Fibroblast of the conjunctiva (primary cell): ENCODE results near the gene MAS1L.
"Not testable (repeated sequence)": the region's sequence is repeated elsewhere in the genome, so short reads cannot be mapped to it uniquely, and the experiment has no call there.

ENCODE experiments used
- DNase-seq: peaks from one replicate; pipeline ENCODE4 v3.0.0-alpha.2; 2010; ENCODE audit warnings: low read depth

MAS1L gene

DNA sequence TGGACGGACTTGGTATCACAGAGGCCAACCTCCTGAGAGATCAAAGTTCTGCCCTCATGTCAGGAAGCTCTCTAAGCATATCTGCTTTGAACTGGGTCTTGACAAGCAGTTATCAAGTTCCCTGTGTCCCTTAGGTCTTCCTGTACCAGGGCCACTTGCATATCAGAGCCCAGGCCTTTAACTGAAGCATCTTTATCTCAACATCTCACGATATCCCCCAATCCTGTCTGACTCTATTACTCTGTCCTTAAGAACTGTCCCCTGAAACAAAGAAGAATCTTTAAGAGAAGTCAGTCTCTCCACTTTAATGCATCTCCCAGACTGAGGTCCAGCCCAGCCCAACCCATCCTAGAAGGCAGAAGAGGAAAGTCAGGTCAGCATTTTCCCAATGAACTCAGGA is 8.2 kb downstream of the MAS1L start:
- no peak for DNase-seq

DNA sequence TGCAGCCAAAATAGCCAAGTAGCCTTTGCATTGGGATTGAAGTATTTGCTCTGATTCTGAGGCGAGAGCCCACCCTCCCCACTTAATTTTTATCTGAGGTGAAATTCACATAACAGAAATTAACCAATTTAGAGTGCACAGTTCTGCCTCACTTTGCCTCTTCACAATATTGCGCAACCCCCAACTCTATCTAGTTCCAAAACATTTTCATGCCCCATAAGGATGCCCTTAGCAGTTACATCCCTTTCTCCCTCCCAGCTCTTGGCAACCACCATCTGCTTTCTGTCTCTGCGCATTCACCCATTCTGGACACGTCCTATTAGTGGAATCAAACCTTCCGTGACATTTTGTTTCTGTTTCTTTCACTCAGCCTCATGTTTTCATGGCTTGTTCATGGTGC is 9.0 kb downstream of the MAS1L start:
- no peak for DNase-seq

DNA sequence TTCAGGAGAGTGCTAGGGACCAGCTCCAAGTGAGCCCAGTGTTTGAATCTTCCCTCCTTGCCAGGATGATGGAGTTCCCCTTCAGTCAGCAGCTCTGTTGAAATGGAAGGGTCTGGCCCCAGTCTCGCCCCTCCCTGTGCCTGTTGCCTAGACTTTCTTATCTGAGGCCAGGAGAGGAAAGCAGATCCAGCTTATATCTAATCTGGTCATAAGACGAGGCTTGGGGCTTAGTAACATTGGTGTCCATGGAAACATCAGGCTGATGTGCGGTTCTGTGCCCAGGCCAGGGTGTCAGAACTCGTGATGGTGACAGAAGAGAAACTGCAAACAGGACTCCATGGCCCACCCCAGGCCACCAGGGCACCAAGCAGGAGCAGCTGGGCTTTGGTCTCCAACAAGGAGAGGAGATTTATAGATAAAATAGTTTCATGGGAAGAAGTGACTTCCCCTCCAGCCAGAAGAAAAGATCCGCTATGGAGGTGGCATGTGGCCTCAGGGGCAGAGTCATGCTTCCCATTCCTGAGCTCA is 9.8 kb downstream of the MAS1L start:
- DNase-seq = no peak

DNA sequence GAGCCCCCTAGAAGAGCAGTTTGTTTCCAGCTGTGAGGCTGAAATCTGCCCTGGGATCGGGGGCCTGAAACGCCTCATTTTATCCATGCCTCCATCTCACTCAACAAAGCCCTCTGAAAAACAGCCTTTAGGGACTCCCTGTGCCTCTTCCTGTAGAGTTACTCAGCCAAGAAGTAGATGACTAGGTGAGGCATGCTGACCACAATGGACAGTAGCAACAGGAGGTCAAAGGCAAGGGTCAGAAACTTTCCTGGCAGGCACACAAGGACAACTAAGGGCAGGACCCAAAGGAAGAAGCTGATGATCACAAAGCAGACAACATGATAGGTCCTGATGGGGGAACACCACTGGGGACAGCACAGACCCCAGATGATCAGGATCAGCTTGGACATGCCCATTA is 12.8 kb downstream of the MAS1L start:
- DNase-seq = no peak

DNA sequence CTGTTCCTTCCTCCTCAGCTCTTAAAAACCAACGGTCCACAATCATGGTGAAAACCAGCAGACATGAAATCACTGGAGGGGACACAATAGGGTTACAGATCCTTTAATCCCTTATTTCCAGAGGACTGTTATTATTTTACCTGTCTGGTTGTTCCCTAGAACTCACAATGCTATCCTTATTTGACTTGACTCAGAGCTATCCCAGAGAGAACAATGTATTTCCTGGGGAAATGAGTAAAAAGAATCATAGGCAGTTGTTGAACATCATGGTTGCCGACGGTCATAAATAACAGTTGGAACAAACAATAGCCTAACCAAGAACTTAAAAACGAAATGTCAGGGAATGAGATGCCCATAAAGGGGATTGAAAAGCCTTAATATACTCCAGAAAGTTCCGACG is 21.5 kb downstream of the MAS1L start:
- no peak for DNase-seq

DNA sequence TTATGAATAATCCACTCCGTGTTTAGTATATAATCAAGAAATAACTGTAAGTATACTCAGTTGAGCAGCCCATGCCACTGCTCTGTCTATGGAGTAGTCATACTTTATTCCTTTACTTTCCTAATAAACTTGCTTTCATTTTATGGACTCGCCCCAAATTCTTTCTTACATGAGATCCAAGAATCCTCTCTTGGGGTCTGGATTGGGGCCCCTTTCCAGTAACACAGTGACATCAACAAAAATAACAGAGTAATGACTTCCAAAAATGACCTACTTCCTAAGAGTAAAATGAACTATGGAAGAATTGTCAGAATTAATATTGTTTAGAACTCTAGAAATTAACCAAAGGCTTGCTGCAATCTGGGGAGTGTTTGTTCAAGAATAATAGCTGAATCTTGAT is 22.0 kb downstream of the MAS1L start:
- no peak for DNase-seq

DNA sequence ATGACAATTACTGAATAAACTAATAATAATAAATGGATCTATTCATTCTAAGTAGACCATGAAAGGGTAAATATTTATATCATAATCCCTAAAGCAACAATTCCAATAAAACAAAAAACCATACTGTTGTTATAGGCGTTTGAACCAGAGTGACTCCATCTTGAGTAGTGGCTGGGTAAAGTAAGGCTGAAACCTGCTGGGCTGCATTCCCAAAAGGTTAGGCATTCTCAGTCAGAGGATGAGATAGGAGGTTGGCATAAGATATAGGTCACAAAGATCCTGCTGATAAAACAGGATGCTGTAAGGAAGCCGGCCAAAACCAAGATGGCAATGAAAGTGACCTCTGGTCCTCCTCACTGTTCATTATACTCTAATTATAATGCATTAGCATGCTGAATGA is 22.5 kb downstream of the MAS1L start:
- no peak for DNase-seq

DNA sequence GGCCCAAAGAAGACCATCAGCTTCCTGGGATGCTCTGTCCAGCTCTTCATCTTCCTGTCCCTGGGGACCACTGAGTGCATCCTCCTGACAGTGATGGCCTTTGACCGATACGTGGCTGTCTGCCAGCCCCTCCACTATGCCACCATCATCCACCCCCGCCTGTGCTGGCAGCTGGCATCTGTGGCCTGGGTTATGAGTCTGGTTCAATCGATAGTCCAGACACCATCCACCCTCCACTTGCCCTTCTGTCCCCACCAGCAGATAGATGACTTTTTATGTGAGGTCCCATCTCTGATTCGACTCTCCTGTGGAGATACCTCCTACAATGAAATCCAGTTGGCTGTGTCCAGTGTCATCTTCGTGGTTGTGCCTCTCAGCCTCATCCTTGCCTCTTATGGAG is 25.7 kb downstream of the MAS1L start:
- no peak for DNase-seq

DNA sequence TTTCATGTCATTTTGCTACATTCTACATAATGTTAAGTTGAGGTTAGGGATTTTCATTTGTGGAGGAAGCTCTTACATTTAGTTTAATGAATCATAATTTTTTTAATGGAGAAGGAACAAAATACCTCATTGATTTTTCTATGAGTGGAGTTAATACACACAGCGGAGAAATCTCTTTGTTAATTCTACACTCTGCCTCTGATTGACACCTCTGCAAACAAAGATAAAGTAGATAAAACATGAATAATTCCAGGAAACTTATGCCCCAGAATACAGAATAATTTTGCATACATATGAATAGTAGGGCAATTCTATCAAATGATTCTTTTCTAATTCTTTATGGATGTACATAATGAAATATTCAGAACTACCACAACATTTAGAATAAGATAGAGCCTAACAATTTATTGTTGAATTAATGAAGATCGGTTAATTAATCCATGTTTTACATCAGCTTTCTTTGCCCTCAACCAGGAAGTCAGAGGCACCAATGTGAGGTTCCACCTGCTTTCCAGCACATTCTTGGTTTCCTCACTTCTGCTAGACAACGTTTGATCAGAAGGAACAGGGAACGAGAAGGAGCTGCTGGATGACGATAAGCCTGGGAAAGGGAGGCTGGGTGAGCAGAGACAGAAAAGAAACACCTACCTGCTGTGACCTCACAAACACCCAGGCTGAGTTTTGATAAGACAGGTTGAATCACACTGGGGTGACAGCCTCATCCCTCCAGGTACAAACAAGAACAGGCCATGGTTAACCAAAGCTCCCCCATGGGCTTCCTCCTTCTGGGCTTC is 26.5 kb downstream of the MAS1L start:
- DNase-seq = no peak

DNA sequence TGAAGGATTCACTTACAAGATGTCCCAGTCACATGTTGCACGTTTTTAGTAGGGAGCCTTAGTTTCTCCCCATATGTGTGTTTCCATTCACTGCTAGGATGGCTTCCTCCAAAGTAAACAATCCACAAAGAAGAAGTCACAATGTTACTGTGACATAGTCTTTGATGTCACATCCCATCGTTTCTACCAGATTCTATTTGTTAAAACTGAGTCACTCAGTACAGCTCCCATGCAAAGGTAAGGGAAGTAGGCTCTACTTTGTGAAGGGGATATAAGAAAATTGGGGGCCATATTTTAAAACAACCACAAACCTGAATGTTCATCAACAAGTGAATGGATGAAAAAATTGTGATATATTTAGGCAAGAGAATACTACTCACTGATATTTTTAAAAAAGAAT is 30.8 kb downstream of the MAS1L start, which contains the start of the genes OR11A1 and OR2H1:
OR11A1 (minus strand) TSS at position 101 of the 400 bp plus-strand sequence. CDS start 29,430 bp downstream, outside the sequence.
OR2H1 (plus strand) TSS at position 185 of the 400 bp plus-strand sequence. CDS start 4,615 bp downstream, outside the sequence.
- no peak for DNase-seq

DNA sequence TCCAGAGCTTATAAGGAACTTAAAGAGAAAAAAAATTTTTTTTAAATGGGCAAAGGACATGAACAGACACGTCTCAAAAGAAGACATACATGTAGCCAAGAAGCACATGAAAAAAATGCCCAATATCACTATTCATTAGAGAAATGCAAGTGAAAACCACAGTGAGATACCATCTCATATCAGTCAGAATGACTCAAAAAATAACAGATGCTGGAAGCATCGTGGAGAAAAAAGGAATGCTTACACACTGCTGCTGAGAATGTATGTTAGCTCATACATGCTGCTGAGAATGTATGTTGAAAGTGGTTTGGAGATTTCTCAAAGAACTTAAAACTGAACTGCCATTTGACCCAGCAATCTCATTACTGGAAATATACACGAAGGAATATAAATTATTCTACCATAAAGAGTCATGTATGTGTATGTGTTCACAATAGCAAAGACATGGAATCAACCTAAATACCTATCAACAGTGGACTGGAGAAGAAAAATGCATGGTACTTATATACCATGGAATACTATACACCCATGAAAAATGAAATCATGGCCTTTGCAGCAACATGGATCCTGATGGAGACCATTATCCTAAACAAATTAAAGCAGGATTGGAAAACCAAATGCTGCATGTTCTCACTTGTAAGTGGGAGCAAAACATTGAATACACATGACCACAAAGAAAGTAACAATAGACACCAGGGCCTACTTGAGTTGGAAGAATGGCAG is 36.1 kb downstream of the MAS1L start:
- DNase-seq = no peak

DNA sequence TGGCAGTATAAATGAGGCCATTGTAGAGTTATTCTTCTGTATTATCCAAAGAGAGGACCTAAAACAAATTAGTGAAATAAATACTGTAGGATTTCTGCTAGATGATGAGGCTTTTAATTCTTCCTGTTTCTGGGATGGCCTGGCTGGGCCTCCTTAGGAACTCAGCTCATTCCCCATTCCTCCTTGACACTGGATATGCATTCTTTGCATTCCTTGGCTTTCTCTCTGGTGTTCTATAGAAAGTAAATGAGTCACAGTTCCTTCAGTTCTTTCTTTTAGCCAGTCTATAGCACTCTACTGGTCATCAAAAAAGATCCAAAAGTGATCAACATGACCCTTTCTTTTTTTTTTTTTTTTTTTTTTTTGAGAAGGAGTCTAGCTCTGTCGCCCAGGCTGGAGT is 40.1 kb downstream of the MAS1L start:
- DNase-seq = no peak

DNA sequence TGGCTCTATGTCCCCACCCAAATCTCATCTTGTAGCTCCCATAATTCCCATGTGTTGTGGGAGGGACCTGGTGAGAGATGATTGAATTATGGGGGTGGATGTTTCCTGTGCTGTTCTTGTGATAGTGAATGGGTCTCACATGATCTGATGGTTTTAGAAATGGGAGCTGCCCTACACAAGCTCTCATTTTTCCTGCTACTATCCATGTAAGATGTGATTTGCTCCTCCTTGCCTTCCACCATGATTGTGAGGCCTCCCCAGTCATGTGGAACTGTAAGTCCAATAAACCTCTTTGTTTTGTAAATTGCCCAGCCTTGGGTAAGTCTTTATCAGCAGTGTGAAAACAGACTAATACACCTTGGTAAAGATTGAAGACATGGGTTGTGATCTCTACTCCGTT is 43.7 kb downstream of the MAS1L start:
- not testable (repeated sequence) for DNase-seq

DNA sequence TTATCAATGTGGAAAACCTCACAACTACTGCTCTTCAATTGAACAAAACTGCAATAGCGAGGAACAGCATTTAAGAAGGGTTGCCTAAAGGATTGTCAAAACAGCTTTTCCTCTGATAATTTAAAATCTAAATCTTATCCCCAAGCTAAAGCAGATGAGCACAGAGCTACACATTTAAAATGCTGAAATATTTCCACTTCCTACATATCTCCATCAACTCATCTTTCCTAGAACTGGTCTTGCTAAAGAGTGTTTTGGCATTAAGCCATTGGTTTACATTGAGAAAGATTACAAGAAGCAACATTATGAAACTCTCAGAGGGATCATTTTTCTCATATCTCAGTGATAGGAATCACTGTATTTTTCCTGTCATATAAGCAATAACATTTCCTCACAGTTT is 45.0 kb downstream of the MAS1L start:
- no peak for DNase-seq

DNA sequence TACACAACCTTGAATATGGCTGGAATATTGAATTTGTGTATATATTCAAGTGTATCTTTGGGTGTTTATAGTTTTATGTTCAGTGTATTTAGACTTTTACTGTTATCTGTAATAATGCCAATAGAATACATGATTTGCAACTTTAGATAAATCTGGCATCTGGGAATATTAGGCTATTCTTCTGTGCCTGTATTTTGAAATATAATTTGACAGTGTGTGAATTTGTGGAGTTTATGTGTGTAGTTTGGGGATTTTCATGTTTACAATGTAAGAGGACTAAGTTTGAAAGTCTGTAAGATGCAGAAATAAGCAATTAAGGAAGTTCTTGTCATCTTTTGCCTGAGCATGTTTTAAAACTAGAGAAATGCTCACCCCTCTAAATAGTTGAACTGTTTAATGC is 48.8 kb downstream of the MAS1L start, which contains the start of gene OR10C1:
OR10C1 (plus strand) TSS at position 301 of the 400 bp plus-strand sequence. CDS start 710 bp downstream, outside the sequence.
- no peak for DNase-seq

DNA sequence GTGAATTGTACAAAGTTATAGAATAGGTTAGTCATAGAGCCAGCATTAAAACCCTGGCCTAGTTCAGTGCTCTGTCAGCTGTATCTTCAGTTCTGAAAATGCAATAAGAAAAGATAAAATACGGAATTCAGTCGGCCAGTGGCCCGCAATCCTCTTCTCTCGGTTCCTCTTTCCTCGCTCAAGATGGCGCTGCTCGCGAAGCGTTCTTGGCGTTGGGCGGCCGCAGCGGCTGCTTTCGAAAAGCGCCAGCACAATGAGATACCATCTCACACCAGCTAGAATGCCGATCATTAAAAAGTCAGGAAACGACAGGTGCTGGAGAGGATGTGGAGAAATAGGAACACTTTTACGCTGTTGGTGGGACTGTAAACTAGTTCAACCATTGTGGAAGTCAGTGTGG is 51.0 kb downstream of the MAS1L start:
- not testable (repeated sequence) for DNase-seq
